Activated T-cell treated with anti-CD3 and anti-CD28 coated beads, Interleukin-2, amount 50 U/mL, for 1 hour (primary cell): ENCODE results near the gene SPECC1.
"Not testable (repeated sequence)": the region's sequence is repeated elsewhere in the genome, so short reads cannot be mapped to it uniquely, and the experiment has no call there.

Experiments
- DNase-seq: peaks from one replicate; pipeline ENCODE4 v3.0.0-alpha.2; 2020

SPECC1 gene

DNA sequence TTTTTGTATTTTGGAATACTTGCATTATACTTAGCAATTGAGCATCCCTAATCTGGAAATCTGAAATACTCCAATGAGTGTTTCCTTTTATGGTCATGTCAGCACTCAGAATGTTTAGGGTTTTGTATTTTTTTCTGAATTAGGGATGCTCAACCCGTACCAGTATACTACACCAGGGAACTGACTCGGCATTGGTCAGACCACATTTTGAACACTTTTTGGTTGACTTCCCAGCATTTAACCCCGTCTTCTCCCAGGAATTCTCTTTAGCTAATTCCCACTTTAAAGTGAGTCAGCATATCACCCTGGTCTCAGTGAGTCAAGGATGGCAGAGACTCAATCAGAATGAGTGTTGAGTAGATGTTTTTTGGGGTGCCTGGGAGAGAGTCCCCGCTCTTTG lies 177.9 kb downstream of the SPECC1 start:
- DNase-seq, result no peak

DNA sequence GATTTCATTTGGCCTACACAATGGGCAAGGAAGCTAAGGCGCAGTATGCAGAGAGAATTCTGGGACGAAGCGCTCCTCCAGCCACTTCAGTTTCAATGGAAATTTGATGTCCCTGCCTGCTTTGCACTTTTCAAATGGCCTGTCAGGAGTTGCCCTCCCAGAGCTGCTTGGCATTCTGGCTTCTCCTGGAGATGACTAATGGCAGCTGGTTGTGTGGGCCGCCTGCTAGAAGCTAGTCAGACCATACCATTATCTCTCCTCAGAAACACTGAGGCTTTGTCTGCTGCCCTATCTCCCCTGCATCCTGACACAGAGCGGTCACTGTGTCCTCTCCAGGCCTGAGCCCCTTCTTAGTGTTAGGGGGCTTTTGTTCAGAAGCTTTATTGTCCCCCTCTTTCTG lies 180.1 kb downstream of the SPECC1 start:
- no peak for DNase-seq

GRCh38 chr17:20189979-20190378 lies 180.8 kb downstream of the SPECC1 start:
- DNase-seq, result no peak

- DNase-seq, result no peak
These were observed 181.4 kb downstream of the SPECC1 start for GRCh38 chr17:20190605-20191004.

DNA sequence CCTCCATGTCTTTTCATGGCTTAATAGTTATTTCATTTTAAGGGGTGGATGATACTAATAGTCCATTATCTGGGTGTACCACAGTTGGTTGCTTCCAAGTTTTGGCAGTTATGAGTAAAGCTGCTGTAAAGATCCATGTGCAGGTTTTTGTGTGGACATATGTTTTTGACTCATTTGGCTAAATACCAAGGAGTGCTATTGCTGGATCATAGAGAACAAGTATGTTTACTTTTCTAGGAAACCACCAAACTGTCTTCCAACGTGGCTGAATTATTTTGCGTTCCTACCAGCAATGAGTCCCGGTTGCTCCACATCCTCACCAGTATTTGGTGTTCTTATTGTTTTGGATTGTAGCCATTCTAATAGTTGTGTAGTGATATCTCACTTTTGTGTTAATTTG lies 181.9 kb downstream of the SPECC1 start:
- no peak for DNase-seq

- not testable (repeated sequence) for DNase-seq
These were observed 187.1 kb downstream of the SPECC1 start for GRCh38 chr17:20196286-20196685.

DNA sequence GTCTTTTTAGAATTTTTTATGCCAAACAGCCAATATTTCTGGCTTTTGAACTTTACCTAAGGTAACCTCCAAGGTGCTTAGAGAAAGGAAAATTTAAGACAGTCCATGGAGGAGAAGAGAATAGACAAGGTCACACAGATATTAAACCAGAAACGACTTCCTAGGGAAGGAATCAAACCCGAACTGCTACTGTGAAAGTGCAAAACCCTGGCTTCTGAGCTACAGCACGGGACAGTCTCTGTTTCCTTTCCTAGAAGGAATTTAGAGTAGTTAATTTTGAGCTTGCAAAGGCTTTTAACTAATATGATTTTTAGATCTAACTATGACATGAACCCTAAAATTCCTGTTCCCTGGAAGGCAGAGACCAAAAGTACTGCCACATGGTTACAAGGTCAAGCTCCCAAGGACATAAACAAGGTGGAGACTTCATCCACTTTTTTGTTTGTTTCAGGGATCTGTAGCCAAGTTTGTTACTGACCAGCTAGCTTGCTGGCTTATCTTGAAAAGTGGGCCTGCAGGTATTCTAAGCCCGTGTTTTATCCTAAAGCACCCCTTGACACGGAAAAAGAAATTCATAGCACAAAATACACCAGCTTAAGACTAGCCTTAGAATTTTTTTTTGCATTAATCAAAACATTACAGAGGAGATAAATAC lies 188.2 kb downstream of the SPECC1 start:
- DNase-seq, result no peak

DNA sequence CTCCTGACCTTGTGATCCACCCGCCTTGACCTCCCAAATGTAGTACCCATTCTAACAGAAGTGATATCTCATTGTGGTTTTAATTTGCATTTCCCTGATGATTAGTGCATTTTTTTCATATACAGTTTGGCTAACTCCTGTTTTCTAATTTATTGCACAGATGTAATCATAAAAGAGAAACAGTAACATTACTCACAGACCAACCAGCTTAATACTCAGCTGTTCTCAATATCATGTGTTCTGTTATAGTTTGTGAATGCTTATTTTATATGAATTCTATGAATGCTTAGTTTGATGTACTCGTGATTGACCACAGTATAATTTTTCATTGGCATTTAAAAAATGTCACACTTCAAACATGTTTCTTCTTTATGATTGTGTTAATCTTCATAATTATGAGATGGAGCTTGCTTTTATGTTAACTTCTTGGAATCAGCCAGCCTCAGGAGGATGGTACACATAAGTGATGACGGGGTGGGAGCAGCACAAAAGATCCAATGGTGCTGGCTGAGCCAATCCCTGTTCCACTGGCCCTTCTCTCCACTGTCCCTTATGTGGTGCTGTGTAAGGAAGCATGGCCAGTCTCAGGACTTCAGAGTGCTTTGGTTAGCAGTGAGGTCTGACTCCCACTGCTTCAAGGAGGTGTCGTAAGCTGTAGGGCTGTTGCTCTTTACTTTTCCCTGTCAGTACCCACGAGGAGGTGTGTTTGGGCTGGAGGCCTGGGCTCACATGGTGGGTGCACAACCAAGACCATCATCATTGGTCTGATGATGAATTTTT lies 191.0 kb downstream of the SPECC1 start:
- no peak for DNase-seq

DNA sequence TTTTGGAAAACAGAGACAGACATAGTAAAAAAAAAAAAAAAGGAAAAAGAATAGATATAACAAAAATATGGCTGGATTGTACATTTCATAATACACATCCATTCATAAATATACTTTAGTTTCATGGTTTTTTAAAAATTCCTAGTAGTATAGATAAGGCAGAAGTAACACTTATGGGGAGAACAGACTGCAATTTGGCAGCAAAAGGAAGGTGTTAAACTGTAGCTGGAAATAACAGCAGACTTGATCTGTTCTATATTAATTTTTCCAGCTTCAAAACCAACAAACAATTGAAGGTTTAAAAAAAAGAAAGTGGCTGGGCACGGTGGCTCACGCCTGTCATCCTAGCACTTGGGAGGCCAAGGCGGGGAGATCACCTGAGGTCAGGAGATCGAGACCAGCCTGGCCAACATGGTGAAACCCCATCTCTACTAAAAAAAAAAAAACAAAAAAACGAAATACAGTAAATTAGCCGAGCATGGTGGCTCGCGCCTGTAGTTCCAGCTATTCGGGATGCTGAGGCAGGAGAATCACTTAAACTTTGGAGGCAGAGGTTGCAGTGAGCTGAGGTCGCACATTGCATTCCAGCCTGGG lies 191.8 kb downstream of the SPECC1 start:
- DNase-seq, result no peak

DNA sequence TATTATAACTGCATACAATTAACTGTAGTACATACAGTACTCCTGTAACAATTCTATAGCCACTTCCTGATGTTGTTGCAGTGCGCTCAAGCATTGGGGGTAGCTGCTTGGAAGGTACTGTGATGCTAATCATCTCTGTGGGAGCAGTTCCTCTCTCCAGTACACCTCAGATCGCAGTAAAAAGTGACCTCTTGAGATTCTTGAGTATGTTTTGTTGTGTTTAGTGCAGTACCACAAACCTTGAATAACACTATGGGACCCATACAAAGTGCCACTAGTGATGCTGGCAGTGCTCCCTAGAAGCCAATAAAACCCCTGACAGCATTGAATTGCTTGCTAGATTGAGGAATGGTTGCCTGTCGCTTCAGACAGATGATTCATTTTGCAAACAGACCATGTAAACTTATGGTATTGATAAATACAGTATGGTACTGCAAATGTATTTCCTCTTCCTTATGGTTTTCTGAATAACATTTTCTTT lies 193.0 kb downstream of the SPECC1 start:
- no peak for DNase-seq

- DNase-seq, result no peak
These were observed 193.9 kb downstream of the SPECC1 start for GRCh38 chr17:20203018-20203417.

DNA sequence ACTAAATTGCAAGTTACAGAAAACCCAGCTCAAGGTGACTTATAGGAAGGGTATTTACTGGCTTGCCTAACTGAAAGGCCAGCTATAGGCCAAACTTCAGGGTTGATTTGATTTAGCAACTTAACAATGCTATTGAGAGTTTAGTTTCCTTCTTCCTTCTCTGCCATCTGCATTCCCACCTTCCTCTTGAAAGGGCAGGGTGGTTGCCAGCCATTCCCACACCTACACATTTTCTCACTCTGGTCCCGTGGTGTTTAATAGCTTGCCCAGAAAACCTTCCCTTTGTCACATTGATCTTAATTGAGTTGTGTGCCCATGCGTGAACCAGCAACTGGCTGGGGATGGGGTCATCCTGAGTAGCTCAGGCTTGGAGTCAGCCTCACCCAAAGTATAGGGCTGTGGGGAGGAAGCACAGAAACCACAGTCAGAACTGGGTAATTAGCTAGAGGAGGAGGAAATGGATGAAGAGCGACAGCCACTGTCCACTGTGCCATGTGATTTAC lies 194.7 kb downstream of the SPECC1 start:
- DNase-seq, result no peak

GRCh38 chr17:20205609-20206008 lies 196.4 kb downstream of the SPECC1 start:
- no peak for DNase-seq

DNA sequence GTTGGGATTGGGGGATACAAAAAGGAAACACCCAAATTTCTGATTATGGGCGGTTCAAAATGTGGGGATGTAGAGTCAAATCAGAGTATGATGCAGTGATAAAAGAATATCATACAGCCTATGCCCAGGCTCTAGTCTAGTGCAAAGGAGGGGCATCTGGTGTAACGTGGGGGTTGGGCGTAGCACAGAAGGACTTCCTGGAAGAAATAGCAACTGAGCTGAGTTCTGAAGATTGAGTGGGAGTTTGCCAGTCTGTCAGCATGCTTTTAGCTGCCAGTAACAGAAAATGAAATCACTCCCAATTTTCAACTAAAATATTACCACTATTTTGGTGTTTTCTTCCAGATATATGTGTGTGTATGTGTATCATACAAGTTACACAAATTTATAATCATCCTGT lies 196.9 kb downstream of the SPECC1 start:
- DNase-seq, result no peak

DNA sequence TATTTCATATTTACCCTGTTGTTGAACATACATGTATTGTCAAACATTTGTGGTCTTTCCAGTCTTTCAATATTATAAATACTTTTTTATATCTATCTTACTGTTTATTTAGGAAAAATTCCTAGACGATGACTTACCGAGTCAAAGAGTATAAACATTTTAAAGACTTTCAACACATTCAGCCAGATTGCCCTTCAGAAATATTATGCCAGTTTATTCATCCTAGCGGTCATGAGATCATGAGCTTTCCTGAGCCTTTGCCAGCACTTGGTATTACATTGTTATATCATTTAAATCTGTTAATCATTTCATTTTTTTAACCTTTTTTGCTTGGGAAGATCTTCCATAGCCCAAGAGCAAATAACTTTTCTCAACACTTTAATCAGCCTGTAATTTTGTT lies 197.4 kb downstream of the SPECC1 start:
- no peak for DNase-seq

DNA sequence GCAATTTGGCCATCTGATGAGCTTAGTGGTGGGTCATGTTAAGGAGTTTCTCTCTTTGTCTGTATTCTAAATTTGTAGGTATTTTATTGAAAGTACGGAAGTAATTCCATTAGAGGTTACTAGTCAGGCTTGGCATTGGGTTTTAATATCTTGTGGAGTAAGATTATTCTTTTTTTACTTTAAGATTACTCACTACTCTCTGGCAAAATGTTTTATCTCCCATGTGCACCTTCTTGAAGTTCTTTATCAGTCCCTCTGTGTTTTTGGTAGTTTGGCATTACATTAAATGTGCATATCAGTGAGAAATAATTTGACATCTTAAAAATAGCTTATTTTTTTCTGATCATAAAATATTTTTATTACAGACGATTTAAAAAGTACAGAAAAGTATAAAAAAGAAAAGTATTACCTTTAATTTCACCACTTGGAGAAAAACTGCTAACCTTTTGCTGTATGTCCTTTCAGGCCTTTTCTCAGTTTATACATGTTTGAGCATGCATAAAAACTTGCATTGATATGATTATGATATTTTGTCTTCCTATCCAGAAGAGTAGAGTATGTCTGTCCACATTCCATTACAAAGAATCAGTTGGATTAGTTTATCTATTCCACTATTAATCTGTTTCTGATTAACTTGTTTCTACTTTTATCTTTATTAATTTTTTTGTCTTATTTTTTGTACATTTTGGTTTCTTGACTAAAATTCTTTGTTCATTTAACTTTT lies 198.3 kb downstream of the SPECC1 start:
- DNase-seq, result no peak

DNA sequence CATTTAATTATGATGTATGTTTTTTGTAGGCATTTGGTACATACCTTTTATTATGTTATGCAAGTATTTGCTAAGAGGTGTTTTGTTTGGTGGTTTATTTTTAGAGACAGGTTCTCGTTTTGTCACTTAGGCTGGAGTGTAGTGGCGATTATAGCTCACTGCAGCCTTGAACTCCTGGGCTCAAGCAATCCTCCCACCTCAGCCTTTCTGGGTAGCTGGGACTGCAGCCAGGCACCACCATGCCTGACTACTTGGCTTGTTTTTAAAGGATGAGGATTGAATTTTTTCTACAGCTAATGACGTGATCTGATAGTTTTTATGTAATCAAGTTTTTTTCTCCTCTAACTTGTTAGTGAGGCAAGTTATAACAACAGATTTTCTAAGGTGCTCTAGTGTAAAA lies 199.6 kb downstream of the SPECC1 start:
- DNase-seq, result no peak

- DNase-seq, result no peak
These were observed 201.0 kb downstream of the SPECC1 start for GRCh38 chr17:20210180-20210579.

DNA sequence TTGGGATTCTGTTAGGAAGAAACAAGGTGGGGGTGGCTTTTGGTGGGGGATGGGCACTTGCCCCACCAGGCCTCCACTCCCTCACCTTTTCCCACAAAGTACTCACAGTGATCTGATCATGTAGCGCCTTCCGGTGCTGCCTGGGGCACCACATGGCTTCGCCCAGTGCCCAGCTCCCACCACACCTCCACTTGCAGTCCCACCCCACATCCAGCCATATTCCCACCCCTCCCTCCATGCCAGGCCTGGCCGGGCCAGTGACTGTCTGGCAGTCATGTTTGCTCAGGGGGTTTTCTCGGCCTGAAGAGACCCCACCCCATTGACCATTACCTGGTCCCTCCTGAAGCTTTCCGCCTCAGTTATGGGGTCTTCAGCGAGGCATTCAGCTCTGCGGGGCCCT lies 201.5 kb downstream of the SPECC1 start:
- DNase-seq, result no peak

- DNase-seq, result no peak
These were observed 202.1 kb downstream of the SPECC1 start for GRCh38 chr17:20211246-20211645.

- no peak for DNase-seq
These were observed 204.3 kb downstream of the SPECC1 start for GRCh38 chr17:20213449-20213848.

GRCh38 chr17:20214794-20215193 lies 205.6 kb downstream of the SPECC1 start:
- DNase-seq, result no peak

DNA sequence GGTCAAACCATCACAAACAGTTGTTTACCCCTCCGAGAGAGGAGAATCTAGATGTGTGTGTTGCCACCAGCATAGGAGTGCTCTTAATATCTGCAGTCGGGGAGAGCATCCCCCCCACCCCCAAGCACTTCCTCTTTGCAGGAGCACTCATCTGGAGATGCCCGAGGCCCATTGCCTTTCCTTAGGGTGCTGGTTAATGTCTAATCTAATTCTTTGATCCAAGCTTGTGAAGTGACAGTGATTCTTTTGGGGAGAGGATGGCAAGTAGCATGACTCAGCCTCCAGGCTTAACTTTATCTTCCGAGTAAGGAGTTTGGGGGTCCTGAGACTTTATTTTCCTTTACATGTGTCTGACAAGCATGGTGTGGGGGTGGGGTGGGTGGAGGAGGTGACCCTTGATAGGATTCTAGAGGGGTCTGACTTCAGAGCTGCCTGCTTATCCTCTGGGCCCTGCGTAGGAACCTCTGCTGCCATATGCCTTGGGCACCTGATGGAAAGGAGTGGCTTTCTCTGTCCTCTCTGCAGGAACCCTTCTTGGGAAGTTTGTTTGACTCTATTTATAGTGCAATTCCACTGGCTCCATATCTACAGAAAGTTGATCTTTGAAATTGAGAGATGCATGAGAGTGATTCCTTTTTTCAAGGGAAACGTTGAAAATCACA lies 207.1 kb downstream of the SPECC1 start:
- no peak for DNase-seq
